ENCODE data around the gene CRABP2. TPM values are rescaled to one million over a fixed set of nuclear protein-coding genes. Genes with fewer than 3 reads are reported as not detected.

CRABP2 gene
- total RNA-seq, 2 experiments from 2014 or later, result 0.68 to 0.80 TPM

DNA sequence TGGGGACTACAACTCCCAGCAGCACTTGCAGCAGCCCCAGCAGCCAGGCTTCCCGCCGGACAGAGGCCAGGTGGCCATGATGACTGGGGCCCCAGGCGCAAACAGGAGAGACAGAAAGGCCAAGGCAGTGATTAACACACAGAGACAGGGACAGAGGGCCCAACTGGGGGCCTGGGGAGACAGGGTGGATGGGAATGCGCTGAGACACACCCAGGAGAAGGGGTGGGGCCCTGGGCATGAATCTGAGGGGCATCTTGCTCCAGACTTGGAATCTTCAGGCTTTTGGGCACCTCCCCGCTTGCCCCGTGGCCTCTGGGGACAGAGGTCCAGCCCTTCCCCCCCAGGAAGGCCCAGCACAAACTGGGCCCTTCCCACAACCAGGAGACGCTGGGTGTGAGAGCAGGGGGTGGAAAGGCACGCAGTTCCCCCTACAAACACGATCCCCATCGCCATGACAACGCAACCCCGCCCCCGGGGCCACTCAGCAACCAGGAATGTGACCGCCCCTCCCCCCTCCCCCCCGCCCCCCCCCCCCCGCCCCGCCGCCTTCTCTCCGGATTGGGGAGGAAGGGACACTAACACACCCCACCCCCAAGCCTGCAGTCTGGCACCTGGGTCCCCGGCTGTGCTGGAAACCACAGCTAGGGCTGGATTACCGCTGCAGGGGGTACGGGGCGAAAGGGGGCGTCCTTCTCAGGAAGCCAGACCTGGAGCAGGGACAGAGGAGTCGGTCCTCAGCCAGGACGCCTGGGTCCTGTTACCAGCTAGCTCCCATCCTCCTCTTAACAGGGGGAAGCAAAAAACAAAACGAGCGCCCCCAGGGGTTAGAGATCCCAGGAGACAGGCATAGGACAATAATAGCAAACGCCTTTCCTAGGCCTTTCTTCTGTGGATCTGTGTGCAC, 41.6 kb upstream of the CRABP2 start:
- H3K27ac Mint-ChIP-seq, result peak overlapping the region; percentile 93
- peaks cover 31% of the 10 kb centered on the region for H3K36me3 Mint-ChIP-seq
- peak overlapping the region; percentile 99 for H3K4me3 Mint-ChIP-seq
- POLR2A ChIA-PET, result interaction anchor here (0.6 to 2.9 kb wide), 6 partner anchors 19 to 1497 kb away, joined by 3 to 15 read pairs (median 4); partner anchors contain the start of genes ISG20L2, METTL25B and PRCC
- no peaks in the 10 kb centered on the region for H3K27me3 Mint-ChIP-seq
- ATAC-seq (ENCODE audit: low read depth) (no peak), DNase-seq (peak; percentile 59)
- H3K4me1 Mint-ChIP-seq, result peaks cover 50% of the 10 kb centered on the region
- no peaks in the 10 kb centered on the region for H3K9me3 Mint-ChIP-seq

DNA sequence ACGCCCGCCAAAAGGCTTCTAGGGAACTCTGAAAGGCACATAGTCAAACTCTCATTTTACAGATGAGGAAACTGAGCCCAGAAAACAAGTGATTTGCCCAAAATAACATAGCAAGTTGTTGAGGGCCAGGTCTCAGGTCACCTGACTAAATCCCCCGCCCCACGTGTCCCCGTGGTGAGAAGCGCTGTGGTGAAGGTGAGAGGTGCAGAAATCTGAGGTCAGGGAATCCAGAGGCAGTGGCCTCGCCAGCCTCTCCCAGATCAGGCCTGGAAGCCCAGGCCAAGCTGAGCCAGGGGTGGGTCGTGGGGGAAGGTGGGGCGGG, 41.0 kb upstream of the CRABP2 start:
- POLR2A ChIA-PET, result interaction anchor here (1.0 to 2.9 kb wide), 3 partner anchors 18 to 24 kb away, joined by 3 to 15 read pairs (median 5); partner anchors contain the start of genes ISG20L2, METTL25B and PRCC
- no peaks in the 10 kb centered on the region for H3K27me3 Mint-ChIP-seq
- peaks cover 33% of the 10 kb centered on the region for H3K36me3 Mint-ChIP-seq
- DNase-seq (no peak), ATAC-seq (ENCODE audit: low read depth) (no peak)
- H3K9me3 Mint-ChIP-seq, result no peaks in the 10 kb centered on the region
- H3K4me1 Mint-ChIP-seq, result peaks cover 54% of the 10 kb centered on the region
- peak overlapping the region; percentile 91 for H3K27ac Mint-ChIP-seq
- no peak overlapping the region for H3K4me3 Mint-ChIP-seq

DNA sequence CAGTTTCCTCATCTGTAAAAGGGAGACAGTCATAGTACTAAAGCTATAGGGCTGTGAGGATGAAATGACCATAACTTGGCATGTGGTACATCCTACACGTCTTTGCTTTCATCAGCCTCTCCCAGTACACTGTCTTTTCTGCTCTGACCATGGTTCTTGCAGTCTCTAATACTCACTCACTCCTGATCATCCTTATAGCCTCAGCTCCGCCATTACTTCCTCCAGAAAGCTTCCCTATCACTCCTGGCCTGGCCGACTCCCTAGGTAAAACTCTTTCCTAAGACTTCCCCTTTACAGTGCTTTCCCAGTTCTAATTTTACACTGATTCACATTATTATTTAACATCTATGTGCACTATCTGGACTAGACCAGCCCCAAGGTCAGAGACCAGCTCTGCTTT, 40.5 kb upstream of the CRABP2 start:
- DNase-seq, result no peak
- POLR2A ChIA-PET, result interaction anchor here (0.7 to 2.9 kb wide), 3 partner anchors 18 to 25 kb away, joined by 3 to 15 read pairs (median 3); partner anchors contain the start of genes ISG20L2, METTL25B and PRCC
- peaks cover 35% of the 10 kb centered on the region for H3K36me3 Mint-ChIP-seq

DNA sequence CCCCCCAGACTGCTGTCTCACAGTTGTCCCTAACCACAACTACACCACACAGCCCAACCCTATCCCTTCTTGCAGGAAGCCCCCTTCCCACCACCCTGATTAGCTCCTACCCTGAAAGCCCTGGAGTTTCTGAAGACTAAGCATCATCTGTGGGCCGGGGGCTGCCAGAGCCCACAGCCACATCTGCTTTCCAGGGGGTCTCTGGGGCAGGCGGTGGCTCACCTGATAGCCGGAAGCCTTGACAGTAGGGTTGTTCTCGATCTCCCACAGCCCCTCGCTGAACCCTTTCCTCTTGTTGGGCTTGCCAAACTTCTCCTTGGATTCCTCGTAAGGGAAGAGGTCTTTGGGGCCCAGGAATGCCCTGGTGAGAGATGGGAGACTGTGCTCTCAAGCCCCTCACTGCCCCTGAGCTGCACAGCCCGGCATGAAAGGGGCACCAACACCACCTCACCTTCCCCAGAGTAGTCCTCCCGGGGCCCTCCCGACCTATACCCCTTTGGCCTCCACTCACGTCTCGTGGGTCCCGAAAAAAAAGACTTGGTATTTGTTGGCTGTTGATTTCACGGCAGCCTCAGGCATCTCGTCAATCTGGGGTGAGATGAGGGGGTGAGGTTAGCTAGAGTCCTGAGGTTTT, 39.5 kb upstream of the CRABP2 start:
- Mint-ChIP-seq H3K27ac (peak overlapping the region; percentile 53), H3K27me3 (no peaks in the 10 kb centered on the region), H3K9me3 (no peaks in the 10 kb centered on the region), H3K4me1 (peaks cover 53% of the 10 kb centered on the region), H3K4me3 (no peak overlapping the region), H3K36me3 (peaks cover 34% of the 10 kb centered on the region)
- POLR2A ChIA-PET, result no interaction called here
- no peak for DNase-seq
- no peak for ATAC-seq (ENCODE audit: low read depth)

More for the DNA sequence above, 40.5 kb upstream of the CRABP2 start:
- H3K4me1 Mint-ChIP-seq, result peaks cover 55% of the 10 kb centered on the region
- H3K27ac Mint-ChIP-seq, result peak overlapping the region; percentile 1
- no peaks in the 10 kb centered on the region for H3K27me3 Mint-ChIP-seq
- no peak overlapping the region for H3K4me3 Mint-ChIP-seq
- H3K9me3 Mint-ChIP-seq, result no peaks in the 10 kb centered on the region
- no peak for ATAC-seq (ENCODE audit: low read depth)

DNA sequence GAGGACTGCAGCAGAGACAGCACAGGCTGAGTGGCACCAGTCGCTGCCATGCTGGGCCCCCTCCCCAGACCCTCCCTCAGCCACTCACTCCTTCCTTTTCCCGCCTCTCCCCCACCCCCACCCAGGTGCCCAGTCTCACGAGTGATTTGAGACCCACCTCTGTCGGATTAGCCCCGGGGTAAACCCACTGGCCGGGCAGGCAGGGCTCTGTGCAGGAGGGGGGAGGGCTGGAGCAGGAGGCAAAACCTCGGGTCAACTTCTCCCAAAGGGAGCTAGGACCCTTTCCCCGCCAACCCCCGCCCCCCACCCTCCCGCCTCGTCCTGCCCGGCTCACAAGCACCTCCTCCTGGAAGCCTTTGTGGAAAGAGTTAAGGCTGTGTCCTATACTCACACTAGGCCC, 39.0 kb upstream of the CRABP2 start:
- POLR2A ChIA-PET, result no interaction called here
- DNase-seq (no peak), ATAC-seq (ENCODE audit: low read depth) (no peak)
- Mint-ChIP-seq H3K4me1 (peaks cover 49% of the 10 kb centered on the region), H3K9me3 (no peaks in the 10 kb centered on the region), H3K27ac (peak overlapping the region; percentile 53), H3K36me3 (peaks cover 31% of the 10 kb centered on the region), H3K27me3 (no peaks in the 10 kb centered on the region), H3K4me3 (no peak overlapping the region)

DNA sequence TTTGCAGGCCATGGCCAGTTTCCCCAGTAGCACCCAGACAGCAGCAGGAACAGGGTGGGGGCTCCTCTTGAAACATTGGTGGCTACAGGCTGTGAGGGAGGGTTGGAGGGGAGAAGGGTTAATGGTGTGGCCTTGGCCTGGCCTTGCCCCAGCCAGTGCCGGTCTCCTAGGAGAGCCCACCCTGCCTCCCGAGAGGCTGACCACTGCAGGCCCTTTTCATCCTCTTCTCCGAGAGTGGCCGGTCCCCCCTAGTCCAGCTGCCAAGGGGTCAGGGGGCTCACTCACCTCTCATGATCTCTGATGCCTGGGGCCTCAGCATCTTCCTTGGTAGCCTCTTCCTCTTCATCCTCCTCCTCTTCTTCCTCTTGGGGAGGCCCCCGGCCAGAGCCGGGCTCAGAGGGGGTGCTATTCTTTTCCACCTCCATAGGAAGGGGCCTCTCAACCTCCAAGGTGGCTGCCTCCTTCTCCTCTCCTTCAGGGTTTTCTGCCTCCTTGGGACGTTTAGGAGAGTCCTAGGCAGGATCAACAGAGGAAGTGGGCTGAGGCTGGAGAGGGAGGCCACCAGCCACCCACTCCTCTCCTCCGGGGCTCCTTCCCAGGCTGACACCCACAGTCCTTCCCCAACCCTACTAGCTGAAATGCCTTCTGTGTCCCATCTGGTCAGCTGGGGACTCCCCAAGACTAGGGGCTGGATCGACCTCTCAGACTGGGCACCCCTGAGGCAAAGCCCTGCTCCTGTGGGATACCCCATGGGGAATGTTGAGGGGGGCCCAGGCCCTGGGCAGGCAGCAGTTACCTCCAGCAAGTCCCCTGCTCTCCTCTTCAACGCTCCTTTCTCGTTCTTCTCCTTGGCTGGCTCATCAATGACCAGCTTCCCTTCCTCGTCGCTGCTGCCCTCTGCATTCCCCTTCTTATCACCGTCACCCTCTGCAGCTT, 38.3 kb upstream of the CRABP2 start:
- no peak for ATAC-seq (ENCODE audit: low read depth)

DNA sequence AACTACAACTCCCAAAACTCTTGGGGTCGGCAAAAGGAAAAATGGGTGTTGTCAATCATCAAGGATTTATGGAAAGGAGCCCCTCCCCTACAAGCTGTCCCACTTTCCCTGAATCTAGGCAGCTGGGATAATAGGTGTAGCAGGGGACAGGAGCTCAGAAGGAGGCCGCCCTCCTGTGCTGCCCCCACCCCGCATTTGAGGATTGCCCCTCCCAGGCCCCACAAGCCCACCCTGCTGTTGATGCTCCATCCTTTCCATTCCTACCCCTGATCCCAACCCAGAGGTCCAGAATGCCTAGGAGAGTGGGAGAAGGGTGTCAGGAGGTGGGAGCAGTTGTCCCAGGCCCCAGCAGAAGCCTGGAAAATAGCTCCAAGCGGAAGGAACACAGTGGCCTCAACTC, 37.4 kb upstream of the CRABP2 start:
- Mint-ChIP-seq H3K36me3 (peaks cover 26% of the 10 kb centered on the region), H3K4me1 (peaks cover 38% of the 10 kb centered on the region), H3K9me3 (no peaks in the 10 kb centered on the region), H3K27ac (no peak overlapping the region), H3K27me3 (no peaks in the 10 kb centered on the region), H3K4me3 (no peak overlapping the region)
- ATAC-seq (ENCODE audit: low read depth) (no peak), DNase-seq (no peak)
- POLR2A ChIA-PET, result interaction anchor here (3.9 to 4.7 kb wide), 2 partner anchors 9 to 14 kb away, joined by 69 to 82 read pairs; partner anchors contain the start of genes HDGF, ISG20L2 and METTL25B

More for the DNA sequence above, 38.3 kb upstream of the CRABP2 start:
- Mint-ChIP-seq H3K4me3 (no peak overlapping the region), H3K27ac (peak overlapping the region; percentile 18), H3K4me1 (peaks cover 46% of the 10 kb centered on the region), H3K9me3 (no peaks in the 10 kb centered on the region), H3K36me3 (peaks cover 26% of the 10 kb centered on the region), H3K27me3 (no peaks in the 10 kb centered on the region)
- POLR2A ChIA-PET, result interaction anchor here (3.9 kb wide), 1 partner anchor 8 kb away, joined by 69 read pairs; the partner anchor contains the start of gene HDGF
- no peak for DNase-seq

DNA sequence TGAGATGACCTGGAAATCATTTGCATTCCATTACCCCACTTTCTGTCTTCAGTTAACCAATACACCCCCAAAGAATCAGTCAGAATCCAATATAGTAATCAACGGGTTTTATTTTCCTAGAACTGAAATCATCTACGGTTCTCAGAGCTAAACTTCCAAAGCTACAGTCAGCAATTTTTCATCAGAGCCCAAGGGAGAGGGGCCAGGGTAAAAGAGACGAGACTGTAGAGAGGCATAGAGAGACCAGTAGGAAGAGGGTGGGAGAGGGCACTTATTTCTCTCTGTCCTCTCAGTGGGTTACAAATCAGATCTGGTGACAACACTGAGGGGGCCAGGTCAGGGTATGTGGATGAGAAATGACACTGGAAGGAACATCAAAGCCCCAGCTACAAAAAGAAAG, 36.6 kb upstream of the CRABP2 start:
- DNase-seq (no peak), ATAC-seq (ENCODE audit: low read depth) (no peak)
- Mint-ChIP-seq H3K36me3 (peaks cover 26% of the 10 kb centered on the region), H3K27ac (peak overlapping the region; percentile 94), H3K4me3 (peak overlapping the region; percentile 94), H3K4me1 (peaks cover 33% of the 10 kb centered on the region), H3K9me3 (no peaks in the 10 kb centered on the region), H3K27me3 (no peaks in the 10 kb centered on the region)
- POLR2A ChIA-PET, result interaction anchor here (1.3 to 4.7 kb wide), 5 partner anchors 9 to 27 kb away, joined by 6 to 82 read pairs (median 27); partner anchors contain the start of genes HDGF, ISG20L2, METTL25B and PRCC

DNA sequence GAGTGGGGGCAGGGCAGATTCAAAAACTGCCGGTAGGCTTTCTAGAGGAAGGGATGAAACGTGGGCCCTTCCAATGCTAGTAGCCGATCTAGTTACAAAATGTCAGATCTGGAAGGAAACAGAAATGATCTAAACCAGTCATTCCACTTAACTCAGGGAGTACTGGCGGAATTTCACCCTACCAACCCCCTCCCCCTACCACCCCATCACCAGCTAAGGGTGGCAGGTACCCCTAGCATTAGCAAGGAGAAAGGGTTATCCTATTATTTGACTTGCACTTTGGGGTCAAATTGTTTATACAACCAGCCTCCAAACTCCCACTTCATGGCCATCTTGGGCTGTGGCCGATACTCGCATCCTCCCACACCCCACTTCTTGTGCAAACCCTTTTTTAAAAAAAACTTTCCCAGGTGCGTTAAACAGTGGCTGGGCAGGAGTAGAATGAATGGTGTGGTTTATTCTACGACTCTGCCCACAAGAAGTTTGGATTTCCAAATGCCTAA, 36.1 kb upstream of the CRABP2 start:
- no peak for ATAC-seq (ENCODE audit: low read depth)
- Mint-ChIP-seq H3K9me3 (no peaks in the 10 kb centered on the region), H3K27me3 (no peaks in the 10 kb centered on the region), H3K4me1 (peaks cover 32% of the 10 kb centered on the region), H3K4me3 (peak overlapping the region; percentile 94), H3K27ac (peak overlapping the region; percentile 94), H3K36me3 (peaks cover 26% of the 10 kb centered on the region)
- DNase-seq, result no peak
- POLR2A ChIA-PET, result interaction anchor here (0.6 to 4.7 kb wide), 10 partner anchors 10 to 240 kb away, joined by 4 to 82 read pairs (median 6); partner anchors contain the start of genes HDGF, ISG20L2, MEF2D and METTL25B

DNA sequence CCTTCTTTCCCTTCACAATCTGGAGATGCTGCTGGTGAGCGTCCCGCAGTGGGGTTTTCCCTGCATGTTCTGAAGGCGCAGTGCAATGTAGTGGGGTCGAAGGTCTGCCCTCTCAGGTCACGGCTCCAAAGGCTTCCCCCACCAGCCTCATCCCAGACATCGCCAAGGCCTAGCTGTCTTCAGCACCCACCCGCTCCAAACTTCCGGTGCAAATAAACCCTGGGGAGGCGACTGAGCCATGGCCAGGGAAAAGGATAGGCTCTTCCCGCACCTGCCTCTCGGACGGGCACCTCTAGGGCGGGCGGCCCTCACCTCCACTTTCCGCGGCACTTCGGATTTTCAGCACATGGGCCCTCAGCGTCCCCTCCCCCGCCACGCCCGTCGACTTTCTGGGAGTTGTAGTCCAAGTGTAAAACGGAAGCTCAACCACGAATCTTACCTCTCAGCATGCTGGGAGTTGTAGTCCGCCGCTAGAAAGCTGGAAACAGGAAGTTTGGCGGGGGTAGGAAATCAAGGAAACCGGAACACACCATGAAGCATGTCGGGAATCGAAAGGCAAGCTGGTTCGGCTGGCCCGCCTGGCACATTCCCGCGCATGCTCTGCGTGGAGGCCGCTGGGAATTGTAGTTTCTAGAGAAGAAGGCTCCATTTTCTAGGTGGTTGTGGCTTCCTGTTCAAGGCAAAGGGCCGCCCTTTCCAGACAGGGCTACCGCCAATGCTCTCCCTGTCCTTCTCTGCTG, 35.5 kb upstream of the CRABP2 start, which contains the start of gene MRPL24:
Gene MRPL24, minus strand, starts transcription at position 348 of the 740 bp plus-strand sequence. CDS start 2,384 bp downstream, outside the sequence.
- POLR2A ChIA-PET, result interaction anchor here (0.6 to 4.7 kb wide), 10 partner anchors 10 to 239 kb away, joined by 4 to 82 read pairs (median 6); partner anchors contain the start of genes HDGF, ISG20L2, MEF2D and METTL25B
- DNase-seq, result peak; percentile 88
- Mint-ChIP-seq H3K27ac (peak within 1 kb of the TSS; percentile 94), H3K4me1 (peaks cover 29% of the 10 kb centered on the region), H3K9me3 (no peaks in the 10 kb centered on the region), H3K4me3 (peak within 1 kb of the TSS; percentile 94), H3K27me3 (no peaks in the 10 kb centered on the region), H3K36me3 (peaks cover 26% of the 10 kb centered on the region)
- peak; percentile 88 for ATAC-seq (ENCODE audit: low read depth)

DNA sequence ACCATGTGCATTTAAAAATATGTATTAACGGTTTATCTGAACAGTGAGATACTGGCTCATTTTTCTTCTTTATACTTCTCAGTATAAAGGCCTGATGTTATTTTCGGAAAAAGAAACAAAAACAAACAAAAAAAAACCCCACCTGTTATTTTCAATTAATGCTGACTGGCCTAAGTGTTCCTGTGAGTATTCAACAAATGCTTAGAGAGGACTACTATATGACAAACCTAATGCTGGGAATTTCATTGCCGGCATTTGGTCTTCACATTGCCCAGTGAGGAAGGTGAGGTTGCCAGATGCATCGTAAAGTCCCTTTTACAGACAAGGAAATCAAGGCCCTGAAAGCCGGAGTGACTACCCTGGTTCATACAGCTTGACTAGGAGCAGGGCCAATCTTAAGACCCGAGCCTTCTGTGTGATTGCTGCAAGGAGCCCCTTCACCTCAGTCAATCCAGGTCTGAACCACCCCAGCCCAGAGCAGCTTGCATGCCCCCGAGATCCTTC, 34.9 kb upstream of the CRABP2 start:
- Mint-ChIP-seq H3K4me3 (peak overlapping the region; percentile 94), H3K4me1 (peaks cover 22% of the 10 kb centered on the region), H3K27me3 (no peaks in the 10 kb centered on the region), H3K9me3 (no peaks in the 10 kb centered on the region), H3K36me3 (peaks cover 22% of the 10 kb centered on the region), H3K27ac (peak overlapping the region; percentile 94)
- POLR2A ChIA-PET, result interaction anchor here (1.2 to 4.7 kb wide), 6 partner anchors 11 to 239 kb away, joined by 4 to 82 read pairs (median 20); partner anchors contain the start of genes HDGF, ISG20L2, MEF2D and METTL25B
- DNase-seq, result no peak
- ATAC-seq (ENCODE audit: low read depth), result peak; percentile 4

Data from activated naive CD8-positive, alpha-beta T cell treated with anti-CD3 and anti-CD28 coated beads, Interleukin-2, amount 10 ng/mL, durations not matched to agents 7 days and 5 days (primary cell).